K562 (cell line): Measurements from ENCODE around the gene GPHN. TPM values are rescaled to one million over a fixed set of nuclear protein-coding genes. Genes with fewer than 3 reads are reported as not detected.

ENCODE experiments used
- CBFA2T3 ChIP-seq: fragments of 450-650 bp; IDR thresholded peaks from 2 replicates; pipeline ENCODE4 v1.6.1; 2017
- DIDO1 ChIP-seq: fragments of 450-650 bp; IDR thresholded peaks from 2 replicates; pipeline ENCODE4 v1.6.1; 2016; ENCODE audit warnings: low read depth, missing biosample characterization, missing genetic modification characterization
- E2F3 ChIP-seq: fragments of 250-450 bp; sonication (Bioruptor Pico); IDR thresholded peaks from 2 replicates; pipeline ENCODE4 v1.4.0; 2020; ENCODE audit warnings: mild to moderate bottlenecking
- ELF4 ChIP-seq: fragments of 450-650 bp; formaldehyde crosslinking; IDR thresholded peaks from 2 replicates; pipeline ENCODE4 v1.4.0; 2022; ENCODE audit warnings: missing genetic modification characterization
- EWSR1 ChIP-seq: fragments of 450-650 bp; IDR thresholded peaks from 2 replicates; pipeline ENCODE4 v1.6.1; 2018; ENCODE audit warnings: borderline replicate concordance, mild to moderate bottlenecking, low read depth, moderate library complexity; ENCODE audit not compliant: partially characterized antibody
- ILF3 ChIP-seq: fragments of 450-650 bp; IDR thresholded peaks from 2 replicates; pipeline ENCODE4 v1.6.1; 2018; ENCODE audit warnings: antibody characterized with exemption, mild to moderate bottlenecking, moderate library complexity, borderline replicate concordance
- MCM5 ChIP-seq: fragments of 450-650 bp; IDR thresholded peaks from 2 replicates; pipeline ENCODE4 v1.6.1; 2016; ENCODE audit warnings: low read depth
- MTA2 ChIP-seq: fragments of 450-650 bp; IDR thresholded peaks from 2 replicates; pipeline ENCODE4 v1.6.1; 2016; ENCODE audit warnings: low read depth
- SLC30A9 ChIP-seq: fragments of 250-450 bp; sonication (Bioruptor Pico); IDR thresholded peaks from 2 replicates; pipeline ENCODE4 v1.8.0; 2022; ENCODE audit warnings: mild to moderate bottlenecking, moderate library complexity
- SRSF3 ChIP-seq: fragments of 200-400 bp; formaldehyde crosslinking; IDR thresholded peaks from 2 replicates; pipeline ENCODE4 v1.6.1; 2016; ENCODE audit warnings: mild to moderate bottlenecking, low read length, moderate library complexity; ENCODE audit not compliant: insufficient read depth
- U2AF1 ChIP-seq: fragments of 200-400 bp; formaldehyde crosslinking; optimal IDR thresholded peaks from 2 replicates; pipeline ENCODE3; 2017; ENCODE audit warnings: mild to moderate bottlenecking, low read depth, low read length, moderate library complexity
- ZNF124 ChIP-seq: sonication (generic); formaldehyde crosslinking; IDR thresholded peaks from 2 replicates; pipeline ENCODE4 v1.8.1; 2022; ENCODE audit warnings: missing genetic modification reagents
- ZNF695 ChIP-seq: fragments of 450-650 bp; formaldehyde crosslinking; IDR thresholded peaks from 2 replicates; pipeline ENCODE4 v1.4.0; 2020; ENCODE audit warnings: mild to moderate bottlenecking, moderate library complexity
- polyA plus RNA-seq, 8 experiments: library from polyadenylated mRNA; depleted of rRNA in 4 of 8; stranded (reverse) in 5 of 8; unstranded in 3 of 8; fragments of >200 nt; fragmentation: Nextera tagmentation in 2 of 8; fragmentation: Illumina TruSeq in 1 of 8; extraction: Ambion mirVana in 2 of 8; extraction: Trizol in 1 of 8; gene quantifications; 2 replicates each; pipeline versions ENCODE4 v1.2.1 to v1.2.3, GENCODE V29; 2011 to 2014; ENCODE audit warnings: inconsistent platforms in 1 of 8, missing spikeins in 1 of 8
- total RNA-seq, 7 experiments: library from RNA; depleted of rRNA in 6 of 7; stranded (reverse); fragments of >200 nt in 6 of 7; fragmentation: Illumina TruSeq in 2 of 7; extraction: Trizol in 2 of 7; gene quantifications; 2 replicates each; pipeline versions ENCODE4 v1.2.1 to v1.2.3, GENCODE V29; 2011 to 2021; ENCODE audit warnings: low replicate concordance in 1 of 7
- TF ChIP-seq, protein P1 (sequence below): sonication (generic); formaldehyde crosslinking; IDR thresholded peaks from 2 replicates; pipeline ENCODE4 v1.8.1; 2023; ENCODE audit warnings: missing genetic modification reagents, mild to moderate bottlenecking, borderline replicate concordance
- TF ChIP-seq, protein P2 (sequence below), 2 experiments: fragments of 450-650 bp in 1 of 2; IDR thresholded peaks; 2 replicates each; pipeline ENCODE4 v1.6.1; 2011 to 2017; ENCODE audit warnings: low read depth in 2 of 2, antibody characterized with exemption in 1 of 2, borderline replicate concordance in 1 of 2, low read length in 1 of 2, mild to moderate bottlenecking in 1 of 2, mixed read lengths in 1 of 2; ENCODE audit not compliant: control insufficient read depth in 1 of 2
- TF ChIP-seq, protein P3 (sequence below): fragments of 450-650 bp; formaldehyde crosslinking; IDR thresholded peaks from 2 replicates; pipeline ENCODE4 v1.4.0; 2020; ENCODE audit warnings: mild to moderate bottlenecking
- TF ChIP-seq, protein P4 (sequence below): sonication (generic); formaldehyde crosslinking; IDR thresholded peaks from 2 replicates; pipeline ENCODE4 v1.8.0; 2022; ENCODE audit warnings: missing genetic modification reagents, mild to moderate bottlenecking, moderate library complexity, borderline replicate concordance

The GPHN gene
- total and polyA plus RNA-seq, 9 of the 15 experiments (the other 6 are each of a cell fraction or from before 2014, with no cell fraction given), result 5.9 to 16.0 (median 11.4) TPM

DNA sequence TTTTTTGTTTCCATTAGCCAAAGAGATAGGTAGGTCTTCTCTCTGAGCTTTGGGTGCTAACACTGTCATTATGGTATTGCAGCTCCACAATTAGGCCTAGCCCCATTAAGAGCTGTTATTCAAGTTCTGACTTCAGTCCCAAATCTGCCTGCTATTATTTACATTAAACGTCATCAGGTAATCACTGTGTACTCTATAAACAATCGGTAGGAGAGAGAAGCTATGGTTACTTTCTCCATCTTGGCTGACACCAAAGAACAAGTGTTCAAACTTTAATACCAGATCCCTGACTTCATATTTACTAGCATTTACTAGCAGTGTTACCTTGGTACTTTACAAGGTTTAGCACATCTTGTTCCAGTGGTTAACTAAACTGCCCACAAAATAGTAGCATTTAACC lies 376.2 kb downstream of the GPHN start (continued):
- TF ChIP-seq, protein P1, sequence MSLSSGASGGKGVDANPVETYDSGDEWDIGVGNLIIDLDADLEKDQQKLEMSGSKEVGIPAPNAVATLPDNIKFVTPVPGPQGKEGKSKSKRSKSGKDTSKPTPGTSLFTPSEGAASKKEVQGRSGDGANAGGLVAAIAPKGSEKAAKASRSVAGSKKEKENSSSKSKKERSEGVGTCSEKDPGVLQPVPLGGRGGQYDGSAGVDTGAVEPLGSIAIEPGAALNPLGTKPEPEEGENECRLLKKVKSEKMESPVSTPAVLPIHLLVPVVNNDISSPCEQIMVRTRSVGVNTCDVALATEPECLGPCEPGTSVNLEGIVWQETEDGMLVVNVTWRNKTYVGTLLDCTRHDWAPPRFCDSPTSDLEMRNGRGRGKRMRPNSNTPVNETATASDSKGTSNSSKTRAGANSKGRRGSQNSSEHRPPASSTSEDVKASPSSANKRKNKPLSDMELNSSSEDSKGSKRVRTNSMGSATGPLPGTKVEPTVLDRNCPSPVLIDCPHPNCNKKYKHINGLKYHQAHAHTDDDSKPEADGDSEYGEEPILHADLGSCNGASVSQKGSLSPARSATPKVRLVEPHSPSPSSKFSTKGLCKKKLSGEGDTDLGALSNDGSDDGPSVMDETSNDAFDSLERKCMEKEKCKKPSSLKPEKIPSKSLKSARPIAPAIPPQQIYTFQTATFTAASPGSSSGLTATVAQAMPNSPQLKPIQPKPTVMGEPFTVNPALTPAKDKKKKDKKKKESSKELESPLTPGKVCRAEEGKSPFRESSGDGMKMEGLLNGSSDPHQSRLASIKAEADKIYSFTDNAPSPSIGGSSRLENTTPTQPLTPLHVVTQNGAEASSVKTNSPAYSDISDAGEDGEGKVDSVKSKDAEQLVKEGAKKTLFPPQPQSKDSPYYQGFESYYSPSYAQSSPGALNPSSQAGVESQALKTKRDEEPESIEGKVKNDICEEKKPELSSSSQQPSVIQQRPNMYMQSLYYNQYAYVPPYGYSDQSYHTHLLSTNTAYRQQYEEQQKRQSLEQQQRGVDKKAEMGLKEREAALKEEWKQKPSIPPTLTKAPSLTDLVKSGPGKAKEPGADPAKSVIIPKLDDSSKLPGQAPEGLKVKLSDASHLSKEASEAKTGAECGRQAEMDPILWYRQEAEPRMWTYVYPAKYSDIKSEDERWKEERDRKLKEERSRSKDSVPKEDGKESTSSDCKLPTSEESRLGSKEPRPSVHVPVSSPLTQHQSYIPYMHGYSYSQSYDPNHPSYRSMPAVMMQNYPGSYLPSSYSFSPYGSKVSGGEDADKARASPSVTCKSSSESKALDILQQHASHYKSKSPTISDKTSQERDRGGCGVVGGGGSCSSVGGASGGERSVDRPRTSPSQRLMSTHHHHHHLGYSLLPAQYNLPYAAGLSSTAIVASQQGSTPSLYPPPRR, result no peak
- no peak for TF ChIP-seq SRSF3
- TF ChIP-seq, protein P2, sequence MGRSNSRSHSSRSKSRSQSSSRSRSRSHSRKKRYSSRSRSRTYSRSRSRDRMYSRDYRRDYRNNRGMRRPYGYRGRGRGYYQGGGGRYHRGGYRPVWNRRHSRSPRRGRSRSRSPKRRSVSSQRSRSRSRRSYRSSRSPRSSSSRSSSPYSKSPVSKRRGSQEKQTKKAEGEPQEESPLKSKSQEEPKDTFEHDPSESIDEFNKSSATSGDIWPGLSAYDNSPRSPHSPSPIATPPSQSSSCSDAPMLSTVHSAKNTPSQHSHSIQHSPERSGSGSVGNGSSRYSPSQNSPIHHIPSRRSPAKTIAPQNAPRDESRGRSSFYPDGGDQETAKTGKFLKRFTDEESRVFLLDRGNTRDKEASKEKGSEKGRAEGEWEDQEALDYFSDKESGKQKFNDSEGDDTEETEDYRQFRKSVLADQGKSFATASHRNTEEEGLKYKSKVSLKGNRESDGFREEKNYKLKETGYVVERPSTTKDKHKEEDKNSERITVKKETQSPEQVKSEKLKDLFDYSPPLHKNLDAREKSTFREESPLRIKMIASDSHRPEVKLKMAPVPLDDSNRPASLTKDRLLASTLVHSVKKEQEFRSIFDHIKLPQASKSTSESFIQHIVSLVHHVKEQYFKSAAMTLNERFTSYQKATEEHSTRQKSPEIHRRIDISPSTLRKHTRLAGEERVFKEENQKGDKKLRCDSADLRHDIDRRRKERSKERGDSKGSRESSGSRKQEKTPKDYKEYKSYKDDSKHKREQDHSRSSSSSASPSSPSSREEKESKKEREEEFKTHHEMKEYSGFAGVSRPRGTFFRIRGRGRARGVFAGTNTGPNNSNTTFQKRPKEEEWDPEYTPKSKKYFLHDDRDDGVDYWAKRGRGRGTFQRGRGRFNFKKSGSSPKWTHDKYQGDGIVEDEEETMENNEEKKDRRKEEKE (IDR thresholded peaks at IDR 0.05; ENCODE audit: borderline replicate concordance in 1 of 2, control insufficient read depth in 1 of 2, low read depth in 2 of 2, low read length in 1 of 2), result no peak
- TF ChIP-seq DIDO1, result no peak
- no peak for TF ChIP-seq ILF3
- no peak for TF ChIP-seq SLC30A9 (CRISPR knock-in tag)
- no peak for TF ChIP-seq ZNF124 (CRISPR knock-in tag)
- TF ChIP-seq ZNF695 (CRISPR knock-in tag), result no peak
- TF ChIP-seq, protein P3, sequence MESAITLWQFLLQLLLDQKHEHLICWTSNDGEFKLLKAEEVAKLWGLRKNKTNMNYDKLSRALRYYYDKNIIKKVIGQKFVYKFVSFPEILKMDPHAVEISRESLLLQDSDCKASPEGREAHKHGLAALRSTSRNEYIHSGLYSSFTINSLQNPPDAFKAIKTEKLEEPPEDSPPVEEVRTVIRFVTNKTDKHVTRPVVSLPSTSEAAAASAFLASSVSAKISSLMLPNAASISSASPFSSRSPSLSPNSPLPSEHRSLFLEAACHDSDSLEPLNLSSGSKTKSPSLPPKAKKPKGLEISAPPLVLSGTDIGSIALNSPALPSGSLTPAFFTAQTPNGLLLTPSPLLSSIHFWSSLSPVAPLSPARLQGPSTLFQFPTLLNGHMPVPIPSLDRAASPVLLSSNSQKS, result no peak
- no peak for TF ChIP-seq MTA2
- no peak for TF ChIP-seq CBFA2T3
- TF ChIP-seq ELF4 (CRISPR knock-in tag), result no peak
- TF ChIP-seq MCM5, result no peak
- no peak for TF ChIP-seq U2AF1
- no peak for TF ChIP-seq E2F3 (CRISPR knock-in tag)
- TF ChIP-seq, protein P4, sequence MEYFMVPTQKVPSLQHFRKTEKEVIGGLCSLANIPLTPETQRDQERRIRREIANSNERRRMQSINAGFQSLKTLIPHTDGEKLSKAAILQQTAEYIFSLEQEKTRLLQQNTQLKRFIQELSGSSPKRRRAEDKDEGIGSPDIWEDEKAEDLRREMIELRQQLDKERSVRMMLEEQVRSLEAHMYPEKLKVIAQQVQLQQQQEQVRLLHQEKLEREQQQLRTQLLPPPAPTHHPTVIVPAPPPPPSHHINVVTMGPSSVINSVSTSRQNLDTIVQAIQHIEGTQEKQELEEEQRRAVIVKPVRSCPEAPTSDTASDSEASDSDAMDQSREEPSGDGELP (CRISPR knock-in tag), result no peak
- no peak for TF ChIP-seq EWSR1
- TF ChIP-seq, all 486 proteins: peak for 0
